GM19467 (cell line): ENCODE results near the gene CD58.

Experiments used
- ATAC-seq: cut with Tn5 transposase; IDR thresholded peaks from one replicate; pipeline ENCODE4 v1.9.1; 2021; ENCODE audit warnings: mild to moderate bottlenecking, moderate library complexity; ENCODE audit not compliant: unreplicated experiment

Gene CD58

DNA sequence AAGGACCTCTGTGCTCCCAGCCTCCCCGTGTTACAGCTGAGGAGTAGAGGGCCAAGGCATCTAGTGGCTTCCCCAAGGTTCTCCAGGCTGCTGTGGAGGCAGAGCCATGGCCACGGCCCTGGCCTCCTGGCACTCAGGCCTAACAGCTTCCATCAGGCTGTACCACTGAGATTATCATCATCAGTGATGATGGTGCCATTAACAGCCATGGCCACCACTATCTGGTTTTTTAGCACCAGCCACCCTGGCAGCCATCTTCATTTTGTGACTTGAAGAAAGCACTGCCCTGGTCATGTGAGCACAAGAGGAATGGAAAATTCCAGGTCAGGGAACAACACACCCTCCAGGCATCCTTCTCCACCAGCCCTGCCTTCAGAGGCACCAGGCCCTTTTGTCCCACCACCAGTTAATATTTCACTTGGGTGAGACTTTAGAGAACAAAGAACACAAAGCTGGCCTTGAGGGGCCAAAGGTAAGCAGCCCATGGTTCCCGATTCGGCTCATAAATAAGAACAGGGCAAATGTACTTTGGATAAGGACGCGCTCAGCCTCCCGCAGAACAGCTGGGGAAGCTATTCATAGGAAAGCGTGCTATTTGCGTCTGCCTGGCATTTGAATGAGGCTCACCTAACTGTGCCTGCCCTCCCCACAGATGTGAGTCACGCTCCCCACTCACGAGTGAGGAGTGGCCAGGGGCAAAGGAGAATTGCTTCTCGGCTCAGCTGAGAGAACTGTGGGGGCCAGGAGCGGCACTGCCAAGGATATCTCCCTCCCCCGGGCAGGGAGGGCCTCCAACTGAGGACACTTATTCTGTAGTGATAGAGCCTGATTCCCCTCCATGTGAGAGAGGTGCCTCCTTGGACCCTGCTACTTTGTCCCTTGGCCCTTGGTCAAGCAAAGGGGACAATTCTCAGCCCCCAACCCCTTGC lies 95.6 kb downstream of the CD58 start:
- no peak for ATAC-seq

DNA sequence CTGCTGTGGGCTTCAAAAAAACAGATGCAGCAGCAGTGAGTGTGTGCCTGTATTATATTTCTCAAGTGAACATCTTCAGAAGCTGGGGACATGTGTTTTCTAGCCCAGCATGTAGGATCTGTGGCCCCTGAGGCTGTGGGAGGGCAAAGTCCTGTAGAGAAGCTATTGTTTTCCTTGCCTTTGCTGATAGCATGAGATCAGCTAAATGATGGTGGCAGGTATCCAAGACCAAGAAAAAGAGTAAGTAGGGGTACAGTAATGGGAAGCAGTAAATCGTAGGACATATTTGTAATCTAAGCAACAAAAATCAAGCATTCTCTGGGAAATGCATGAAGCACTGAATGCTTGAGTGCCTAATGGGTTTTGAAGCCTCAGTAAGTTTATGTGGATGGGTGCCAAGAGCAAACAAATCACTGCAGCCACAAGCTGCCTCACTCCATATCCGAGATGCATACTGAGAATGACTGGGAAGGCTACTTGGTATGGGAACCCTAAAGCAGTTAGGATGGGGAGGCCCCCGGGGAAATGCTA lies 98.3 kb downstream of the CD58 start:
- ATAC-seq, result no peak

DNA sequence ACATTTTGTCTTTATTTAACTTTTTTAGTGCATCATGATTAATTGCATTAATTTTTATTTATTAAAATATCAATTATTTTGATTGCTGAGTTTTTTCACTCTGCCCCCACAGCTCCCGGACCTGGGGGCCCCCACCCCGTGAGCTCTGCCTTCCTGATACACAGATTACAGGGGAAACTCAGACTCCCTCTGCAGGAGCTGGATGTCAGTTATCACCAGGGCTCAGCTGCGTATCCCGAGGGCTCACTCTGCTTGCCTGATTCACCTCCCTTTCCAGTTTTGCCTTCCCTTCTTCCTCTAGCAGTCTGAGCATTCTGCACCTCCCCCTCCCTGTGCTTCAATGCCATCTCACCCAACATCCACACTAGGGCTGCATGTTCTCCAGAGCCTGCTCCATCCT lies 99.6 kb downstream of the CD58 start:
- ATAC-seq, result no peak

DNA sequence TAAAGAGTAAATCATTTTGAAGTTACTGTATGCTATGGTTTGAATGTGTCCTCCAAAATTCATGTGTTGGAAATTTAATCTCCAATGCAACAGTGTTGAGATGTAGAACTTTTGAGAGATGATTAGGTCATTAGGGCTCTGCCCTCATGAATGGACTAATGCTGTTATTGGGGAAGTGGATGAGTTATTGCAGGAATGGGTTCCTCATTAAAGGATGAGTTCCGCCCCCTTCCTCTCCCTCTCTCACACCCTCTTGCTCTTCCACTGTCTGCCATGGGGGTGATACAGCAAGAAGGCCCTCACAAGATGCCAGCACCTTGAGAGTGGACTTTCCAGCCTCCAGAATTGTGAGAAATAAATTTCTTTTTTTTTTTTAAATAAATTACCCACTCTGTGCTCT lies 100.2 kb downstream of the CD58 start:
- no peak for ATAC-seq

DNA sequence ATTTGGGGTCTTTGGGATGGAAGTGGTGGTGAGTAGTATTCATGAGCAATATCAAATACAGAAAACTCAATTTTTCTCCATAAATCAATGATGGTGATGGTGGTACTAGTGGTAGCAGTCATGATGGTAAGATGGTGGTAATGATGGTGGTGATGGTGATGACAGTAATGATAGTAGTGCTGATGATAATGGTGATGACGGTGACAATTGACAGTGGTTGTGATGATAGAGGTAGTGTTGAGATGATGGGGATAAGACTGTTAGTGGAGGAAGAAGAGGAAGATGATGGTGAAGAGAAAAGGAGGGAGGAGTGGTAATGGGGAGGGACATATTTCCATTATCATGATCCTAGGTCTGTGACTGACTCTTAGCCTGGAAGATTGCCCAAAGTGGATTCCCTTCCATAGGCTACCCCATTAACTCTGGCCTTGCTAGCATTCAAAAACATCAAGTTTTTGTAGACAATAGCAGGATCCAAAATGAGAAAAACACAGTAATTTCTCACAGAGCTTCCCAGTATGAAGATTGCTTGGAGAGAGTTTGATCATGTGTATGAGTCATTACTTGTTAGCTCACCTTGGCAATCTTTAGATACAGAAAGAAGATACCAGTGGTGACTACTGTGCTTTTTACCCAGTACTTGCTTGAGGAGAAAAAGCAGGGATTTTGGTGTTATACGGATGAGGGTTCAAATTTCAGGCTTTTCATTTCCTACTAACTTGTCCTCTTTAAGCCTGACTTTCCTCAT lies 103.8 kb downstream of the CD58 start:
- no peak for ATAC-seq

DNA sequence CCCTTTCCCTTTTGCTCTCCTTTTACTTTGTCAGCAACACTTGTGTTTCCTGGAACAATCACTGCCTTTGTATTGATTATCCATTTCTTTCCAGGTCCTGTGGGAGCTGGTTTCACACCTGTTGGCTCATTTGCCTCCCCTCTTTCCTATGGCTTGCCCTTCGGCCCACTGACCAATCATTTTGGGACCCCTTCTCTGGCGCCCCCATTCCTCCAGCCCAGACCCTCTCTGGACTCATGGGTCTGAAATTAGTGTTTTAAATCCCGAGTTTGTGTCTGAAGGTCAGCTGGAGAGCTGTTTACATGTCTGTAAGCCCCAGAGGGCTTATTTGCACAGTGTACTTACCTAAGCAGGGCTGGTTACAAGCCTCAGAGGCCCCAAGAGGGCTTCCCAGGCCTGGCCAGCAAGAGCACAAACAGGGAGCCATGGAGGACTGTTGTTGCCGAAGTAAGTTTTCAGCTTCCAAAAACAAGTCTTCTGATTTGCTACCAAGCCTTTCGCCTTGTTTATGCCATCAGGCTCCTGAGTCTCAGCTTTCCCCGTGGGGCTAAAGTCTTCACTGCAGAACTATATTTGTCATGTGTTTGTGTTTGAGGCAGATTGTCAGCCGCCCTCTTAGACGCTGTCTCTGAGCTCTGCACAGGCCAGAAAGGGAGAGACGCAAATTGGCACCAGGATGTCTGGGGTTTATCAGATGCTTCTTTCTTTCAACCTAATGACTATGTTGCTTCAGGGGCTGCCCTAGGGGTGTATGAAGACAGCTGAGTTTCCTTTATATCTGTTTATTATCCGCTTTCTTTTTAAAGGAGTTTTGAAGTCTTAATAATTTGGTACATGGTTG lies 104.8 kb downstream of the CD58 start:
- no peak for ATAC-seq

DNA sequence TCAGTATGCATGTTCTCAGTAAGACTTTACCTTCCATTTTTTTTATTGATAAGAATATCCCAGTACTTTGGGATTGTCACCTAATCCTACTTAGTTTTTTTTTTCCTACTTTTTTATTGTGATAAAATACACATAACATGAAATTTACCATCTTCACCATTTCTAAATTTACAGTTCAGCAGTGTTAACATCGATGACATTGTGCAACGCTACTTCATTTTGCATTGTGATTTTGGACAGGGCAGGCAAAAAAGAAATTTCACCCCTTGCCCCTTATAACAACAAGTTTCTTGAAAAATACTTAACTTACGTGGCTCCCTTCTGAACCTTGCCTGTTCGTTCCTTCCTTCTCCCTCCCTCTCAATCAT lies 105.4 kb downstream of the CD58 start:
- no peak for ATAC-seq
